Measurements from ENCODE around the gene PTN.
"Not testable (repeated sequence)": the region's sequence is repeated elsewhere in the genome, so short reads cannot be mapped to it uniquely, and the experiment has no call there.

PTN gene

DNA sequence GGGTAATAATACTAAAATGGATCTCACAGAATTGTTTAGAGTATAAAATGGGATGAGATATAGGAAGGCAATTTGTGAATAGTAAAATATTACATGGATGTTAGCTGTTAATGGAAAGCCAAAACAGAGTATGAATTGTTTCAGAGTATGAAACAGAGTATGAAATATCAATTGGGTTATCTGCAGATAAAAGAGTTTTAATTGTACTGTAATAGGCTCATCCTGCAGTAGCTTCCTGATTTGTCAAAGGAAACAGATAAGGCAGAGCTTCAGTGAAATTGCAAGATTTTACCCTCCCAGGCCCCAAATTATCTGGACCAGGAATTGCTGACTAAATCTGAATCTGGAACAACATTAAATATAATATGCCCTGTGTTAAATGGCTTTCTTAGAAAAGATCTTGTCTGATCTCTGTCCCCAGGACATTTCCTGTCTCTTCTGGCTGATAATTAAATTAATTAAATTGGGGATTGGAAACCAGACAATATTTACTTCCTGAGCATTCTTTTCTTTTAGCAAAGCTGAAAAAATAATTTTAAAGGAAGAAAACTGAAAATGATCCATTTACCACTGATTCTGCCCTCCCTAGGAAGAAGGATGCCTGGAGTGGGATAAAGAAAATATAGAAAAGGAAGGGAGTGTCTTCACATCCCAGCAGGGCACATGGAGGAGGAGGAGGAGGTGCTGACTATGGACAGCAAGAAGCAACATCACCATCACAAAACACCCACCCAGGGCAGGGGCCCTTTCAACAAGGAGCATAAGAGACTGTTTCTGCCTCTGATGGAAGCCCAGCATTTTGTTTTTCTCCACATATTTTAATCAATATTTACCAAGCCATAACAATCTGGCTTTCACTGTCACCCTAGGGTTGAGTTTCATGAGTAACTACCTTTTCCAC lies 18.5 kb downstream of the PTN start:
- no peak for DNase-seq (ENCODE audit: low read depth)

DNA sequence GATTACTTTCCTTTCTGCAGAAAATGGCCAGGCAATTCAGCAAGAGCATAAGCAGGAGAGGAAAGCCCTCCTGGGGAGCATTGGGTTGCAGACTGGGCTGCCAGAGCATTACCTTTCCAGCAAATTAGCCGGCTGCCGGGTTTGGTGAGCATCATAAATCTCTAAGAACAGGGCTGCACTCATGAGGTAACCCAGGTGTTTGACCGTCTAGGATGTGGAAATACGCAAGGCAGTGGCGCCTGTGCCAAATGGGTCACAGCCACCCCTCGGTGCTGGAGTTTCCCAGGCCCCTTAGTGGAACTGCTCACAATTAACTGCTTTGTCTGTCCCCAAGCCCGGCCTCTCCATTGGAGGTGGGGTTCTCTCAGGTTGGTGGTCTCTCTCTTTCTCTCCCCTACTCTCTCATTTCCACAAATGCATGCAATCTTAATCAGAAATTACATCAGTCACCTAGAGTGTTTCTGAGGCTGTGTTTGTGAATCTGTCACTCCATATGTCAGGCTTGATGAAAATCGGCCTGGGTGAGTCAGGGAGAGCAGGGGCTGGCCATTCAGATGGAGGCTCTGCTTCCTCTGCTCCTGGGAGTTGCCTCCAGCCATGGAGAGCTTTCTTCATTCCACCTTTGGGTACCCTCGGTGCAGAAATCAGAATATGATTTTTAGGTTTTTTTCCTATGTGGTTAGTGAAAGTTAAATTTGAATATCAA lies 26.7 kb downstream of the PTN start:
- DNase-seq (ENCODE audit: low read depth), result no peak

DNA sequence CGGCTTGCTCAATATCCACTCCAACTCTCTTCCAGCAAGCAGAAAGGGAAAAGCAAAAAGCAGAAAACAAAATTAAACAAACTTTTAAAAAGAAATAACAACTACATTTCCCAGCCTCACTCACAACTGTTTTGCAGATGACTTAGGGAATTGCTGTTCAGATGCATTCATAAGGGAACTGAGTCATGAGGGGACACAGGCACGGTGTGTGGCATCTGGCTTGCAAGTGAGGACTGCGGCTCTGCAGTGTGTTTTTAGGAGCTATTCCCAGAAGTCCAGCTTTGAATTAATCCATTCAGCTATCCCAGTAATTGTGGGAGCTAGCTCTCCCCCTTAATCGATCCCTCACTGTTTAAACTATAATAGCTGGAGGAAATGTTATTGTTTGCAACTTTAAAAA lies 30.3 kb downstream of the PTN start:
- DNase-seq (ENCODE audit: low read depth), result peak; percentile 18

DNA sequence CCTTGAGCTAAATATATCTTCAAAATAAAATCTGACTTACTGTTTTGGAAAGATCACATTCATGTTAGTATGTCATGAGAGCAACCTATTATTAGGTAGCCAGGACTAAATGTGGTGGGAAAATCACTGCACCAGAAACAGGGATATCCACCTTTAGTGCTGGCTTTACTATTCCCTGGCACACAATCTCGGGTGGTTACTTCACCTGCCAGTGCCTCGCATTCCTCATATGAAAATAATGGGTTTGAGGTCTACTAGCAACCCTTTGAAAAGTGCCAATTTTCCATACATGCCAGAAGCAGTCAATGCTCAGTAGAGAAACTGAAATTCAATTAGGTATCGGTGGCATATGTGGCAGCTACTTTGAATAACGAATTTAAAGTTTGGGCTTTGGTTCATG lies 36.8 kb downstream of the PTN start:
- no peak for DNase-seq (ENCODE audit: low read depth)

DNA sequence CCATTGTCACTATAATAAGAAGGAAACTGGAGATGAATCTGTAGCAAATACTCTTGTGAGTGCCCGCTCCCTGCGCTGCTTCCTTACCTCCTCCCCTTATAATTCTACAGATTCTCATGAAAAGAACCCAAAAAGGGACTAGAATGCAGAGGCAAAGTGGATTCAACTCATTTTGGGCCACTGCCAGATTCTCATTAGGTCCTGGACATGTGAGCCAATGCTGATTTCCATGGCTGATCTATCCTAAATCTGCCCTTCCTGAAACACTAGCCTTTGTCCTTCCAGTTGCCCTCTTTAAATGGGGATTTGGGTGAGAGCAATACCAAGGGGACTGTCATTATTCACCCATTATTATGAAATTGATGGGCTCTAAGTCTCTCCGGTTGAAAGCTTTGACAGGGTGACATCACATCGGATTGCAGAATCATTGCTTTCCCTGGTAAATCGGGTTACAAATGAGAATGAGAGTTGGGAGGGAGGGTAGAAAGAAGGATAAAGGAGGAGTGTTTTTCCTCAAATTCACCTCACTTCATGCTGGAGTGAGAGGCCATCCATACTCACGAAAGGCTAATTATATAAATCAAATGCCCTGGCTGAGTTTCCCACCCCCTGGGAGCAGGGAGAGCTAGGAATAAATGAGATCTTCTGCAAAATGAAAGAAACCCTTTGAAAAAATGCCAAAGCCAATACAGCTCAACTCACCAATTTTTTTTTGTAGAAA lies 37.5 kb downstream of the PTN start:
- DNase-seq (ENCODE audit: low read depth), result no peak

- peak; percentile 61 for DNase-seq (ENCODE audit: low read depth)
Observed at GRCh38 chr7:137304624-137305235, 38.8 kb downstream of the PTN start.

GRCh38 chr7:137304165-137304564 lies 39.4 kb downstream of the PTN start:
- no peak for DNase-seq (ENCODE audit: low read depth)

DNA sequence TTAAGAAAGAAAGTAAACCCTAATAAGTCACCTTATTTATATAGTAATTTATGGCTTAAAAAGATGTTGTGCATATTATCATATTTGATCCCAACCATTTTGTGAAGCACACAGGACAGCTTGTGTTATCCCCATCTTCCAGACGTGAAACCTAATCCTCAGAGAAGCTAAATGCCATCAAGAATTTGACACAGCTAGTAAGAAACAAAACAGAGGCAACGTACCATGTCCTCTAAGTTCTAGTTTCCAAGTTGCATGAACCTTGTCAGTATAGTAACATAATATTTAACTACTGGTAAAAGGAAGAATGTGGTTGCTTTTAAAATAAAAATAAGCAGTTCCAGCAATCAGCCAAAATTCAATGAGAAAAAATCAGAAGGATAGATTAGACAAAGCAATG lies 41.5 kb downstream of the PTN start:
- no peak for DNase-seq (ENCODE audit: low read depth)

DNA sequence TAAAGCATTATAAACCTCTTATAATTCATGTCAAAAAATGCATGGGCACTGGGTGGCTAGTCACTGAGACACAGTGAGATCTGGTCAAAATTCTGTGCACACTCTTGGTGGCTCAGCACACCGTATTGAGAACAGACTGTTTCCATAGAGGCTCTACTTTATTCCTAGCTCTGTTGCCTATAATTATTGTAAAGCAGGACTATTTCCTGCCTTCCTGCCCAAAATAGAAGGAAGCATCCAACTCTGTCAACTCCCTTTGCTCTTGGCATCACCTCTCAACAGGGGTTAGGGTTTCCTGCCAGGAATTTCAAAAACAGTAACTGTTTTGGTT lies 45.1 kb downstream of the PTN start:
- no peak for DNase-seq (ENCODE audit: low read depth)

- no peak for DNase-seq (ENCODE audit: low read depth)
Observed at GRCh38 chr7:137297551-137298463, 45.7 kb downstream of the PTN start.

DNA sequence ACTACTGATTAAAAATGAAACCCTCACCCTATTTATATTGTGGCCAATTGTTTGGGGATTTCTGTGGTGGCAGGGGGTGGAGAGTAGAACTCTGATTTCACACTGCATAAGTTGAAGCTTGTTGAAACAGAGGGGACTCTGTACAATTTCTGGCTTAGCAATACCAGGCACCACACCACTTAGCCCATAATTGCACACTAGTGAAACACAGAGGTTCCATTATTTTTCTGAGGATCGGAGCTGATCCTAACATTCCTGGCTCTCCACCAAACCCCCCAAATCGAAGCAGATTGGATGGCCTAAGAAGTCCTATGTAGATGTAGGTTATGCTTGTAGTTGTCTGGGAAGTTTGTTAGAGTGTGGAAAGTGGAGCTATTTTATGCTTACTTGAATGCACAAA lies 47.0 kb downstream of the PTN start:
- no peak for DNase-seq (ENCODE audit: low read depth)

DNA sequence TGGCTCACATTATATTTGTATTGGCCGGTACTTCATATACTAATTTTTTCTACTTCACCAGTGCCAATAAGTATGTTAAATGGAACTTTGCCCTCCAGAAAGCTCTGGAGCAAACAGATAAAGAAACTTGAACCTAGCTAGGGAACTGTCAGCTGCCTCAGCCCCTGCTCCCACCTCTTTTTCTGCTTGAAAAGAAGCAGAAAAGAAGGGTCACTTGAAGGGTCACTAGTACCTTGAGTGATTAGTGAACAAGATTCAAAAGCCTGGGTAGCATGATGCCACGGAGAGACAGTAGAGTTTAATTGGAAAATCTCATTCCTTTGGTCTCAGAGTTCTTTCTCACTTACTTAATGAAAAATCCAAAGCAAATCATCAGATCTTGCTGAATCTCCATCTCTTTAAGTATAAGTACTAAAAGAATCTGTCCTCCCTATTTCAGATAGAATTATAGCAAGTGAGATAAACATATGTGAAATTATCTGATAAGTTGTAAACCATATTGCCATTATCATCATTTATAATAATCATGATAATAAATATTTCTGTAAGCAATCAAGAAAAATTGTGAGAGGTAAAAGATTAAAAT lies 47.7 kb downstream of the PTN start:
- no peak for DNase-seq (ENCODE audit: low read depth)

- DNase-seq (ENCODE audit: low read depth), result no peak
Observed at GRCh38 chr7:137289101-137289500, 54.4 kb downstream of the PTN start.

DNA sequence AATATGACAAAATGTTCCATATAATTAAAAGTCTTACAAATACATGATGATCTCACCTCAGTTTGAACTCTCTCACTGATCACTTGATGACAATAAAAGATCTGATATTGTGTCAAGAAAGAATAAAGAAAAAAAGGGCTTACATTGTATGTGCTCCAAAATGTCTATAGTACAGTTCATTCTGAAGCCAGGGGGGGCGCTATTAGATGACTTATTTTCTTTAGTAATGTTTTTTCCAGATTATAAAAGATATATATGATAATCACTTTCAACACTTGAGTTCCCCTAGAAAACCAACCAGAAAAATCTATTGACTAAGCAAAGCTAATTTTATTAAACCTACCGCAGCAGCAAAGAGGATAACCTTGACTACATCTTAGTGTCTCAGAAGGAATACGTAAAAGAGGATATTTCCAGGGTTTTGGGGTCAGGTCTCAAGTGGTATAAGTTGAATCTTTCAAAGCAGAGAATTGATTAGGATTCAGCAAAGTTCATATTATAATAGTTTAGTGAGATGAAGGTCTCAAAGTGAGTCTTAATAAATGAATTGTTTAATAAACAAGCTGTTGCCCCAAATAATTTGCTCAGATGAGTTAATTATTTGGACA lies 55.8 kb downstream of the PTN start:
- peak; percentile 5 for DNase-seq (ENCODE audit: low read depth)

GRCh38 chr7:137283153-137283552 lies 60.4 kb downstream of the PTN start:
- no peak for DNase-seq (ENCODE audit: low read depth)

GRCh38 chr7:137282043-137282442 lies 61.5 kb downstream of the PTN start:
- no peak for DNase-seq (ENCODE audit: low read depth)

DNA sequence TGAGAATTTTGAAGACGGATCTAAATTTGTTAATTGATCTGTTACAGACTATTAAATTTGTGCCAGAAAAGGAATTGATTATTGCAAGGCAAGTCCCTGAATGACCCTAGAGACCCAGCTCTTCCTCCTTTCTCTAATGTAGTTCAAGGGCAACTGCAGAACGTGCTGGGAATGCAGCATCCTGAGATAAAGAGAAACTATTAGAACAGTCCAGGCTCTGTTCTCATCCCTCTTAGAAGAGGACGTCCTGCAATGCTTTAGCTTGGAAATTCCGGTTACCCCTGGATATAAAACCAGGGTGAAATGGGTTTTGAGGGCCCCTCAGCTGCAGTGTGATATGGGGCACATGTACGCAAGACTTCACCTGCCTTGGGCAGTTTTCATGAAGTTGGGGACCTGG lies 67.3 kb downstream of the PTN start:
- DNase-seq (ENCODE audit: low read depth), result no peak

DNA sequence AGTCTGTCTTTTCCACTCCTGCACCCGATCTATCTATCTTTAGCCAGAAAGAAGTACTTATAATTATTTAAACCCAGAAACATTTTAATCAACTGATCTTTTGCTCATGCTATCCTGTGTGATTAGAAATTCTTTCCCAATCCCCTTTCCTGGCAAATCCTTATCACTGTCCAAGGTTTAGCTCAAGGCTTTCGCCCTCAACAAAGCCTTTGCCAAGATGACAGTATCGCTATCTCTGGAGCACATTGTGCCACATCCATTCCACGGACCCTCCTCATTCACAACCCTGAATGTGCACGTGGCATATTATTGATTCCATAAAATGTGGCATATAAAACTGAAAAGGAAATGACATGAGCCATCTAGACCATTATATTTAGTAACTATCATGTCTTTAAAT lies 71.3 kb downstream of the PTN start:
- DNase-seq (ENCODE audit: low read depth), result no peak

DNA sequence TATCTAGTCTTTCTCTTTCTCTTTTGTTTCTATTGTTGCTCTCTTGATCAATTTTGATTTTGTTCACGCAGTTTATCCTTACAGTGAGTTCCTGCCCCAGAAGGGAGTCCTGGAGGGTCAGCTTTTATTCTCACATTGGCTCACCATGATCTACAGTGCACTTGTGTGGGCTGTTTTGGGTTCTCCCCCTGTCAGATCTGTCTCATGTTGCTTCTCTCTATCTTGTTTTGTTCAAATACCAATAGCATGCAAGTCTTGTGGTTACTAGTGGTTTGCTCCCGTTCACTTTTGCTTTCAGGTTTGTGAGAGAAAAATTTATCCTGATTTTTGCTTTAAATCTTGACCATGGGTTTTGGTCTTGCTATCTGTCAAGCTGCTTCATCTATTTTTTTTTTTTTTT lies 74.3 kb downstream of the PTN start:
- DNase-seq (ENCODE audit: low read depth), result no peak

DNA sequence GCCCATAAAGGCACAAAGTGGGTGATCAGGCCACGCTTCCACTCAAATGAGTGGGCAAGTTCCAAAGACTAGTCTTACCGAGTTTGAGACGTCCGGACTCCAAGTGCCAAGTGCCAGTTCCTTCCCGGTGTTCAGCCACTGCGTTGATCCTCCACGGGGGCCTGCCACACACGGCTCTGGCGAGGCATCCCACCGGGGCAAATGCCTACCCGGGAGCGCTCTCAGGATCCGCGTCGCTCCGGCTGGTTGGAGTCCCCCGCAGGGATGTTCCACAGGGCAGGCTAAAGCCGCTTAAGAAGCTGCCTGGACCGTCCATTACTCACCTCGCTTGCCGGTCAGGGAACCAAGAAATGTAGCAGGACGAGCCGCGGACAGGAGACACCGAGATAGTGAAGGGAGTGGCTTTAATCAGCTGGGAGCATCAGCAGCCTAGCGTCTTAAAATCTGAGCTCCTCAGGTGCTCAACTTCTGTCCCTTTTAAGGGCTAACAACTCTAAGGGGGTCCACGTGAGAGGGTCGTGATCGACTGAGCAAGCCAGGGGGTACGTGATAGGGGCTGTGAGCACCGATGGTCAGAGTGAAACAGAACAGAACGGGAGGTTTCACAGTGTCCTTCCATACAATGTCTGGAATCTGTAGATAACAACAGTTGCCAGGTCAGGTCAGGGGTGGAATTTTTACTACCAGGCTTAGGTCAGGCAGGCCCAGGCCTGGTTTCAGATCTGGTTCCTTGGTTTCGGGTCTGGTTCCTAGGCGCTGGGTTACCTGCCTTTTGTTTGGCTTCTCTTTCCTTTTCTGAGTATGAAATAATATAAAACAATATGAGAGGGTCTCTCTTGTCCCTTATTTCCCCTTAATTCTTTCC lies 75.3 kb downstream of the PTN start:
- DNase-seq (ENCODE audit: low read depth), result not testable (repeated sequence)
